RWPE1 (cell line): Measurements from ENCODE around the gene CCT7.
A peak's percentile ranks its signal among the peaks of the same experiment; 100 is the strongest.
"Not testable (repeated sequence)": the region's sequence is repeated elsewhere in the genome, so short reads cannot be mapped to it uniquely, and the experiment has no call there.

ENCODE experiments used
- CTCF ChIA-PET: fragments of 350-600 bp; sonication (Branson Sonifier 250); formaldehyde crosslinking; extraction: SDS; loops from one replicate; lab custom pipeline; 2021; lab: Yijun Ruan, JAX
- POLR2A ChIA-PET: fragments of 400-600 bp; formaldehyde crosslinking; extraction: SDS; loops from one replicate; lab custom pipeline; 2020; ENCODE audit warnings: antibody characterized with exemption; ENCODE audit not compliant: low non-redundant PET; lab: Yijun Ruan, JAX
- DNase-seq: peaks from one replicate; pipeline ENCODE4 v3.0.0; 2012; ENCODE audit warnings: low spot score
- H3K27ac ChIP-seq: fragments of 450-650 bp; 2 replicates; pipeline ENCODE4 v1.5.1; 2017
- TF ChIP-seq, protein P1 (sequence below): fragments of 450-650 bp; conservative IDR thresholded peaks from 2 replicates; pipeline ENCODE4 v1.5.1; 2017; ENCODE audit warnings: low read depth, mild to moderate bottlenecking

Gene CCT7

DNA sequence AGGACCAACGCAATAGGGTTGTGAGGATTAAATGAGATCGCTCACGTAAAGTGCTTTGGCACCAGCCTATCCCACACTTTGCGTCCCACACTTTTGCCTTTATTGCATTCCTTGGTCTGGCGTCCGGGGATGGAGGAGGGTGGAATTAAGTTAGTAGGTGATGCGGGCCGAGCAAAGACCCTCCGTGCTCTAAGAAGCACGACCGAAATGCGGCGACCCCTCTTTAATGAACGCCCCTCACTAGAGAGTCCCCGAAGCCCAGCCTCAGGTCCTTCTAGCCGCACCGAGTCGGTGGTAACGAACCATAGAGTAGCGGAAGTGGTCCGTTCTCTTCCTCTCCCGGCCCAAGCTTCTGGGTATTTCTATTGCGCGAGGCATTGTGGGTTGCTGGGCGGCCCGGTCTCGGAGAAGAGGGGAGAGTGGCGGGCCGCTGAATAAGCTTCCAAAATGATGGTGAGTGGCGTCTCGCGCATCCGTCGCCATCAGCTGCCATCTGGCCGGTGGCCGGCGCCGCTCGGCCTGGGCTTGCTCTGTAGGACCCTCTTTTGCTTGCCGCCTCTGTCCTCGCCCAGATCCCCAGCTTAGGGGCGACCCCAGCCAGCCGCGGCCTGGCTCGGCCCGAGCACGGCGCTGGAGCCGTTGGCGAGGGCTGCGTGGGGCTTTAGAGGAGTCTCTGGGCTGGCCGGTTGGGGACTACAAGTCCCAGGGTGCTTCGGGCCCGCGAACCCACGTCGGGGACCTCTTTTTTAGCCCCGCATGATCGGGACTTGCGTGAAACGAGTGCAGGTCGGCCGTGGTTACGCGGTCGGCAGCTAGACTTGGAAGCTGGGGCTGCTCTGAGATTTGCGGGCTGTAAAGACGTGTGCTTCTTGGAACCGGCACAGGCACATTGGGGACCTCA, at the start of gene CCT7:
Gene CCT7 (plus strand): TSS at position 377 of the 901 bp plus-strand sequence. CDS start 71 bp downstream, at position 448.
- peak; percentile 82 for DNase-seq
- H3K27ac ChIP-seq, result peak within 1 kb of the TSS; percentile 89
- POLR2A ChIA-PET, result interaction anchor here (0.6 to 2.1 kb wide), 6 partner anchors 10 to 503 kb away, joined by 3 to 12 read pairs (median 4); partner anchors contain the start of gene TPRKB
- TF ChIP-seq, protein P1, sequence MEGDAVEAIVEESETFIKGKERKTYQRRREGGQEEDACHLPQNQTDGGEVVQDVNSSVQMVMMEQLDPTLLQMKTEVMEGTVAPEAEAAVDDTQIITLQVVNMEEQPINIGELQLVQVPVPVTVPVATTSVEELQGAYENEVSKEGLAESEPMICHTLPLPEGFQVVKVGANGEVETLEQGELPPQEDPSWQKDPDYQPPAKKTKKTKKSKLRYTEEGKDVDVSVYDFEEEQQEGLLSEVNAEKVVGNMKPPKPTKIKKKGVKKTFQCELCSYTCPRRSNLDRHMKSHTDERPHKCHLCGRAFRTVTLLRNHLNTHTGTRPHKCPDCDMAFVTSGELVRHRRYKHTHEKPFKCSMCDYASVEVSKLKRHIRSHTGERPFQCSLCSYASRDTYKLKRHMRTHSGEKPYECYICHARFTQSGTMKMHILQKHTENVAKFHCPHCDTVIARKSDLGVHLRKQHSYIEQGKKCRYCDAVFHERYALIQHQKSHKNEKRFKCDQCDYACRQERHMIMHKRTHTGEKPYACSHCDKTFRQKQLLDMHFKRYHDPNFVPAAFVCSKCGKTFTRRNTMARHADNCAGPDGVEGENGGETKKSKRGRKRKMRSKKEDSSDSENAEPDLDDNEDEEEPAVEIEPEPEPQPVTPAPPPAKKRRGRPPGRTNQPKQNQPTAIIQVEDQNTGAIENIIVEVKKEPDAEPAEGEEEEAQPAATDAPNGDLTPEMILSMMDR, result no peak
- CTCF ChIA-PET, result interaction anchor here (1.4 to 1.5 kb wide), 2 partner anchors 22 to 26 kb away, joined by 3 to 5 read pairs; no protein-coding TSS in a partner anchor

DNA sequence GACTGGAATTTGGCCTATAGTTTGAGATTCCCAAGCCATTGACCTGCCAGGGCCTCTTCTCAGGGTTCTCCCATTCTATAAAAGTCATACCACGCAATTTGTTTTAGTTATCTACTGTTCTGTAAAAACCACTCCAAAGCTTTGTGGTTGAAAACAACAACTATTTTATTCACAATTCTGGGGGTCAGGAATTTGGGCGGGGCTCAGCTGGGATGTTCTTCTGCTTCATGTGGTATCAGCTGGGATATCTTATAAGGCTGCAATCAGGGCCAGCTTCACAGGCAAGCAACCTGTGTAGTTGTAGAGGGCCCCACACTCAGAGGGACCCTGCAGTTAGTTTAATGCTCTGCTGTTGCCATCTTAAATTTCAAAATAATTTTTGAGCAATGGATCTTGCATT, 48.1 kb upstream of the CCT7 start:
- no peak for DNase-seq
- ChIA-PET CTCF (interaction anchor here (1.4 kb wide), 1 partner anchor 9 kb away, joined by 7 read pairs; no protein-coding TSS in a partner anchor), POLR2A (no interaction called here)
- TF ChIP-seq, protein P1, result no peak
- H3K27ac ChIP-seq, result no peak overlapping the region

DNA sequence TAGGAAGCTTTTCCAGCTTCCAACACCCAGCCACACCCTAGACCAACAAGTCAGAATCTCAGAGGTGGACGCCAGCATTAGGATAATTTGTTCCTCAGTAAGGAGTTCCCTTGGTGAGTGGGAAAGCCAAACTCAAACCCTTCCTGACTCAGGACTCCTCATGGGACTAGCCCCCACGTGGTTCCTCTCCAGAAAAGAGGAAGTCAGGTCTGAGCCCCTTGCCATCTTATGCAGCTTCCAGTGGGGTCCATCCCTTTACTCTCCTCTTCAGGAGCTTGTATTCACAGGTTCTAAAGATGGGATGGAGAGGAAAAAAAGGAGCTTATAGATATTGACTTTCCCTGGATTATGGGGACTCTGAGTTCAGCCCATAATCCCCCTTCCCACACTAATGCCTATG, 46.6 kb upstream of the CCT7 start:
- H3K27ac ChIP-seq, result no peak overlapping the region
- TF ChIP-seq, protein P1, result no peak
- ChIA-PET CTCF (interaction anchor here (0.7 to 0.8 kb wide), 2 partner anchors 214 to 1591 kb away, joined by 4 read pairs; no protein-coding TSS in a partner anchor), POLR2A (no interaction called here)
- no peak for DNase-seq

DNA sequence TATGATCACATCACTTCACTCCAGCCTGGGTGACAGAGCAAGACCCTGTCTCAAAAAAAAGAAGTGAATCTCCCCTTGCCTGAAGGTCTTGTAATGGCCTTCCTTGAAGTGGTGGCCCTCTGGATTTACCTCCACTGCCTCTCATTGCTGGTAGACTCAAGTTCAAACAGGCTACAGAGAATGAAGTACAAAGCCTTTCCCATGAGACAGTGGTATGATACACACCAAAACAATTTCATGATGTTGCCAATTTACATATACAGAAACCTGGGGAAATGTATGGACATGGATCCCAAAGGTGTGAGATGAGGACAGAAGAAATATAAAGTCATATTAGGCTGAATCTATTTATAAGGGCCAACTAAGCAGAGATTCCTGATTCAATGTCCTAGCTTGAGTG, 36.5 kb upstream of the CCT7 start:
- ChIA-PET CTCF (interaction anchor here (0.6 kb wide), 1 partner anchor 1187 kb away, joined by 4 read pairs; no protein-coding TSS in a partner anchor), POLR2A (no interaction called here)
- no peak for DNase-seq
- no peak overlapping the region for H3K27ac ChIP-seq
- TF ChIP-seq, protein P1, result no peak

DNA sequence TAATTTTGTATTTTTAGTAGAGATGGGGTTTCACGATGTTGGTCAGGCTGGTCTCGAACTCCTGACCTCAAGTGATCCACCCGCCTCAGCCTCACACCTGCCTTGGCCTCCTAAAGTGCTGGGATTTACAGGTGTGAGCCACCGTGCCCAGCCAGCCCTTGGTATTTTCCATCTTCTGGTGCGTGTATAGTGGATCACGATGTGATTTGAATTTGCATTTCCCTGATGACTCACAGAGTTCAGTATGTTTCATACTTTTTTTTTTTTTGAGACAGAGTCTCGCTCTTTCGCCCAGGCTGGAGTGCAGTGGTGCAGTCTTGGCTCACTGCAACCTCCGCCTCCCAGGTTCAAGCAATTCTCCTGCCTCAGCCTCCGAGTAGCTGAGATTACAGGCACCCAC, 33.8 kb upstream of the CCT7 start:
- POLR2A ChIA-PET, DNase-seq, H3K27ac ChIP-seq: not testable (repeated sequence)
- CTCF ChIA-PET, result interaction anchor here (2.2 kb wide), 1 partner anchor 23 kb away, joined by 14 read pairs; no protein-coding TSS in a partner anchor

DNA sequence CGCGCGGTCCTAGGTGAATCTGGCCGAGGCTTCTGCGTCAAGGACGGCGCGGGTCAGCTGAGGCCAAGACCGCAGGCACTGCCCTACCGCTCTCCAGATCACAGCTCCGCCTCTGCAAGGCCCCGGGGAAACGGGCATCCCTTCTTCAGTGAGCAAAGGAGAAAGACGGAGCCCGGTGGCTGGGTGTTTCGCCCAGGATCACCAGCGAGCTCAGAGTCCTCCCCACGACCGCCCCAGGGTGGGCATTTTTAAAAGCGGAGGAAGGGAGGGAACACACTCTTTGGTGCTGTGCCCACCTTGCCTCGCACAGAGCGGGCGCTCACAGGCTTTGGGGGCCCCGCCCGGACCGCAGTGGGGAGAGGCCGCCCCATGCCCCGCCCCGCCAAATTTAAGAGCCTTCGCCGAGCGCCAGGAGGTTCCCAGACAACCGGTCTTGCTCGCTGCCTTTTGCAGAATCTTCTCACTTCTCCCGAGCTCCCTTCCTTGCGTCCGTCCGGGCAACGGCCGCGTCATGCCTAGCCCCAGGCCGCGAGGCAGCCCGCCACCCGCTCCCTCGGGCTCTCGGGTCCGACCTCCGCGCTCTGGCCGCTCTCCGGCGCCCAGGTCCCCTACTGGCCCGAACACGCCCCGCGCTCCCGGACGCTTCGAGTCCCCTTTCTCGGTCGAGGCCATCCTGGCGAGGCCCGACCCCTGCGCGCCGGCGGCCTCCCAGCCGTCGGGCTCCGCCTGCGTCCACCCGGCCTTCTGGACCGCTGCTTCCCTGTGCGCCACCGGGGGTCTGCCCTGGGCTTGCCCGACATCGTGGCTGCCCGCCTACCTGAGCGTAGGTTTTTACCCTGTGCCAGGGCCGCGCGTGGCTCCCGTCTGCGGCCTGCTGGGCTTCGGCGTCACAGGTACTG, 31.7 kb upstream of the CCT7 start, which contains the start of gene NOTO:
Gene NOTO (plus strand): TSS at position 419 of the 899 bp plus-strand sequence. CDS start 93 bp downstream, at position 512.
- TF ChIP-seq, protein P1, result no peak
- DNase-seq, result no peak
- ChIA-PET POLR2A (no interaction called here), CTCF (interaction anchor here (2.2 to 2.6 kb wide), 2 partner anchors 10 to 25 kb away, joined by 7 to 14 read pairs; no protein-coding TSS in a partner anchor)
- no peak within 1 kb of the TSS for H3K27ac ChIP-seq
